HL-60 (cell line): Measurements from ENCODE around the gene S1PR5.
"Not testable (repeated sequence)": the region's sequence is repeated elsewhere in the genome, so short reads cannot be mapped to it uniquely, and the experiment has no call there.

Experiments
- DNase-seq, 2 experiments: peaks; one replicate each; pipeline ENCODE4 v3.0.0-alpha.2; 2010 to 2020; ENCODE audit warnings: low read depth in 1 of 2, low spot score in 1 of 2
- H3K27ac ChIP-seq: fragments of 250-450 bp; sonication (Bioruptor Pico); replicated peaks from 2 replicates; pipeline ENCODE4 v1.5.1; 2020; ENCODE audit warnings: mild to moderate bottlenecking, moderate library complexity
- H3K27me3 ChIP-seq: fragments of 250-450 bp; sonication (Bioruptor Pico); 2 replicates; pipeline ENCODE4 v1.5.1; 2021; ENCODE audit warnings: mild to moderate bottlenecking, moderate library complexity; ENCODE audit not compliant: insufficient read depth, poor library complexity, severe bottlenecking
- H3K4me3 ChIP-seq: replicated peaks from 2 replicates; pipeline ENCODE4 v1.5.1; 2011; ENCODE audit warnings: mild to moderate bottlenecking, control low read depth, low read length; ENCODE audit not compliant: insufficient read depth
- CTCF ChIP-seq: IDR thresholded peaks from one replicate; pipeline ENCODE4 v1.5.1; 2011; ENCODE audit warnings: low read length, control low read depth, inconsistent platforms; ENCODE audit not compliant: insufficient read depth
- GABPA ChIP-seq: IDR thresholded peaks from 2 replicates; pipeline ENCODE4 v1.6.1; 2012; ENCODE audit warnings: low read depth
- POLR2AphosphoS5 ChIP-seq: IDR thresholded peaks from 2 replicates; pipeline ENCODE4 v1.6.1; 2012; ENCODE audit warnings: low read depth
- REST ChIP-seq: IDR thresholded peaks from 2 replicates; pipeline ENCODE4 v1.6.1; 2012; ENCODE audit warnings: low read depth; ENCODE audit not compliant: insufficient replicate concordance
- SPI1 ChIP-seq: IDR thresholded peaks from 2 replicates; pipeline ENCODE4 v1.6.1; 2012; ENCODE audit warnings: low read depth, mild to moderate bottlenecking, borderline replicate concordance

The S1PR5 gene

GRCh38 chr19:10535613-10536012, 18.4 kb upstream of the S1PR5 start:
- TF ChIP-seq GABPA (no peak), SPI1 (no peak), POLR2AphosphoS5 (no peak), CTCF (no peak), REST (no peak)
- no peak for DNase-seq
- Histone ChIP-seq H3K27ac (no peak overlapping the region), H3K27me3 (peaks cover 3% of the 10 kb centered on the region), H3K4me3 (no peak overlapping the region)

GRCh38 chr19:10533646-10534386, 16.6 kb upstream of the S1PR5 start:
- no peak for DNase-seq
- Histone ChIP-seq H3K27me3 (peaks cover 3% of the 10 kb centered on the region), H3K27ac (no peak overlapping the region), H3K4me3 (no peak overlapping the region)
- TF ChIP-seq POLR2AphosphoS5 (no peak), GABPA (no peak), SPI1 (no peak), REST (no peak), CTCF (no peak)

- Histone ChIP-seq H3K27me3 (peaks cover 3% of the 10 kb centered on the region), H3K4me3 (no peak overlapping the region), H3K27ac (no peak overlapping the region)
- no peak for DNase-seq
- TF ChIP-seq CTCF: no peak
- TF ChIP-seq POLR2AphosphoS5: no peak
- TF ChIP-seq SPI1: no peak
- TF ChIP-seq GABPA: no peak
- TF ChIP-seq REST: no peak
Measured at GRCh38 chr19:10532457-10532856, 15.2 kb upstream of the S1PR5 start.

GRCh38 chr19:10526887-10527286, 9.6 kb upstream of the S1PR5 start:
- H3K4me3 ChIP-seq, DNase-seq, H3K27me3 ChIP-seq, H3K27ac ChIP-seq: not testable (repeated sequence)
